Measurements from ENCODE around the gene MED17.

Gene MED17, protein sequence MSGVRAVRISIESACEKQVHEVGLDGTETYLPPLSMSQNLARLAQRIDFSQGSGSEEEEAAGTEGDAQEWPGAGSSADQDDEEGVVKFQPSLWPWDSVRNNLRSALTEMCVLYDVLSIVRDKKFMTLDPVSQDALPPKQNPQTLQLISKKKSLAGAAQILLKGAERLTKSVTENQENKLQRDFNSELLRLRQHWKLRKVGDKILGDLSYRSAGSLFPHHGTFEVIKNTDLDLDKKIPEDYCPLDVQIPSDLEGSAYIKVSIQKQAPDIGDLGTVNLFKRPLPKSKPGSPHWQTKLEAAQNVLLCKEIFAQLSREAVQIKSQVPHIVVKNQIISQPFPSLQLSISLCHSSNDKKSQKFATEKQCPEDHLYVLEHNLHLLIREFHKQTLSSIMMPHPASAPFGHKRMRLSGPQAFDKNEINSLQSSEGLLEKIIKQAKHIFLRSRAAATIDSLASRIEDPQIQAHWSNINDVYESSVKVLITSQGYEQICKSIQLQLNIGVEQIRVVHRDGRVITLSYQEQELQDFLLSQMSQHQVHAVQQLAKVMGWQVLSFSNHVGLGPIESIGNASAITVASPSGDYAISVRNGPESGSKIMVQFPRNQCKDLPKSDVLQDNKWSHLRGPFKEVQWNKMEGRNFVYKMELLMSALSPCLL

DNA sequence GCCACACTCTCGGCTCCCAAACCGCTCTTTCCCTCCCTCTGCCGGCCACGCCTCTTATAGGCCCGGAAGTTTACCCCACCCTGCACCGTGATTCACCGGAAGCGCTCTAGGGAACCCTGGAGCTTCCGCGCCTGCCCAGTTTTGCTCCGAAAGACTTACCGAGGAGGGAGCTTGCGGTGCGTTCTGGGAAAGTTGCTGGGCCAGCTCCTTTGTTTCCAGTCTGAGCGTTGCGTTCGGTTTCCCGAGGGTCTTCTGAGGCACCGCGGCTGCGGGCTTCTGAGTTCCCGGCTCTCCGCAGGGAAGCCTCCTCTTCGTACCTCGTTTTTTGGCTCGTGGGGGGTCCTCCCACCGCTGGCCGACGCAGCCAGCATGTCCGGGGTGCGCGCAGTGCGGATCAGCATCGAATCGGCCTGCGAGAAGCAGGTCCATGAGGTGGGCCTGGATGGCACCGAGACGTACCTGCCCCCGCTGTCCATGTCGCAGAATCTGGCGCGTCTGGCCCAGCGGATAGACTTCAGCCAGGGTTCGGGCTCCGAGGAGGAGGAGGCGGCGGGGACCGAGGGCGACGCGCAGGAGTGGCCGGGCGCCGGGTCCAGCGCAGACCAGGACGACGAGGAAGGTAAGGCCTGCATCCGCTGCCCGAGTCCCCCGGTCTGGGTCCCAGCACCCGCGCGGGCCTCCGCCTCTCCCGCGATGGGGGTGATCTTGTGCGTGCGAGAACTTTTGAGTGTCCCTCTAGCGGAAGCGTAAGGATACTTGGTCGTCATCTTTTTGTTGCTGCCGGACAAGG, at the start of gene MED17:
TSS of gene MED17 (plus strand) at position 138 of the 790 bp plus-strand sequence. CDS start at position 370, 232 bp downstream.
- no peak for TF ChIP-seq GATA1 (IDR thresholded peaks at IDR 0.05; ENCODE audit: low read depth, low read length)
- TF ChIP-seq POLR2A (IDR thresholded peaks at IDR 0.05; ENCODE audit: low read length), result peak; percentile 89
- DNase-seq, result peak; percentile 89 to 92

DNA sequence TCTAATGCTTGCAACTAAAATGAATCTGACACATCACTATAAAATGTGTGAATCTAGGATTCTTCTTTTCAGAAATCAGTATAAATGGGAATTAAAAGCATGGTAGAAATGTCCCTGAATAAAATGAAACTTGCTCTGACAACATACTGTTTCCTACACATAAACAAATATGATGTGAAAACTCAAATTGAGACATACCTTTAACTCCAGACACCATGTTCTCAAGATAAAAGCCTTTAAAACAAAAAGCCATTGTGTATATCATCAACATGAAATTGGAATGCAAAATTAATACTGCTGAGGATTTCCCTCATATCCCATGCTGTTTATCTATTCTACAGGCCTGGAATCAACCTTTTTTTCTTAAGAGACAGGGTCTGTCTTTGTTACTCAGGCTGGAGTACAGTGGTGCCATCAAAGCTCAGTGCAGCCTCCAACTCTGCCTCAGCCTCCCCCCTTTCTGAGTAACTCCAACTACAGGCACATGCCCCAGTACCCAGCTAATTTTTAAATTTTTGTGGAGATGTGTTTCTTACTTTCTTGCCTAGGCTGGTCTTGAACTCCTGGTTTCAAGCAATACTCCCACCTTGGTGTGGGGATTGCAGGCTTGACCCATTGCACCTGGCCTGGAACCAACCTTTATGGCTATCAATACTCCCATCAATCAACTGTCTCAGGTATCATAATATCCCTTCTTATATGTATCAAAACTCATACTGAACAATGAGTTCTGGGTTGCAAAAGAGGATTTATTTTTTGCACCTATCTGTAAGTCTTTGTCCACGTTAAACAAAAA, 49.5 kb upstream of the MED17 start:
- TF ChIP-seq POLR2A (IDR thresholded peaks at IDR 0.05; ENCODE audit: low read length), result peak; percentile 25
- no peak for TF ChIP-seq GATA1 (IDR thresholded peaks at IDR 0.05; ENCODE audit: low read depth, low read length)
- no peak for DNase-seq

DNA sequence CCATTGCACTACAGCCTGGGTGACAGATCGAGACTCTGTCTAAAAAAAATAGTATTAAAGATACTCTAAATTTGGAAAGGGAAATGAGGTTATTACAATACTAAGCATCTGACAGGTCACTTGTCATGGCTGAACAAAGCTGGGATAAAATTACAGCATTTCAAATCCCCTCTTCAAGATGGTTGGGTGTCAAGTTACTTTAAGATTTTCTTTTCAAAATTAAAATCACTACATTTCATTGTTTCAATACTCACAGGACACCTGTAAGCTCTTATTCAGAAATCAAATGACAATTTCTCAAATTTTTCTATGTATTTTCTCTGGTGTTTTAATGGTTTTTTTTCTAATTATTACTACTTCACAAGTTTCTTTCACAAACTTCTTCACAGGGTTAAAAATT, 48.5 kb upstream of the MED17 start:
- TF ChIP-seq POLR2A (IDR thresholded peaks at IDR 0.05; ENCODE audit: low read length) (no peak), GATA1 (IDR thresholded peaks at IDR 0.05; ENCODE audit: low read depth, low read length) (no peak)
- DNase-seq, result no peak

DNA sequence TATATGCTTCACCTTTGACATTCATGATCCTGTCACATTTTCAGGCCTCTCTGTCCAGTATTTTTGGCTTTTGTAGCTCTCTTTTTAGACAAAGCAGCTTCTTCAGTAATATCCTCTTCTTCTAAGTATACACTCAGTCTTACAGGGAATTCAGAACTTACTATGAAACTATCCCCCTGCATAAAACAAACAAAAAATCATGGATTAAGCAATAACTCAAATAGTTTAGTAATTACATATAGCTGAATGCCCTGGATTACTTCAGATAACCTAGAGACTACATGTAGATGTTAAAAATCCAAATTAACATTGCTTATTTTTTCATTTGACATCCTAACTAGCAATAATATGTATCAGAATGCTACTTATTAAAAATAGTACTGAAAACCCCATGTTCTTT, 48.0 kb upstream of the MED17 start:
- DNase-seq, result no peak
- no peak for TF ChIP-seq POLR2A (IDR thresholded peaks at IDR 0.05; ENCODE audit: low read length)
- TF ChIP-seq GATA1 (IDR thresholded peaks at IDR 0.05; ENCODE audit: low read depth, low read length), result no peak

DNA sequence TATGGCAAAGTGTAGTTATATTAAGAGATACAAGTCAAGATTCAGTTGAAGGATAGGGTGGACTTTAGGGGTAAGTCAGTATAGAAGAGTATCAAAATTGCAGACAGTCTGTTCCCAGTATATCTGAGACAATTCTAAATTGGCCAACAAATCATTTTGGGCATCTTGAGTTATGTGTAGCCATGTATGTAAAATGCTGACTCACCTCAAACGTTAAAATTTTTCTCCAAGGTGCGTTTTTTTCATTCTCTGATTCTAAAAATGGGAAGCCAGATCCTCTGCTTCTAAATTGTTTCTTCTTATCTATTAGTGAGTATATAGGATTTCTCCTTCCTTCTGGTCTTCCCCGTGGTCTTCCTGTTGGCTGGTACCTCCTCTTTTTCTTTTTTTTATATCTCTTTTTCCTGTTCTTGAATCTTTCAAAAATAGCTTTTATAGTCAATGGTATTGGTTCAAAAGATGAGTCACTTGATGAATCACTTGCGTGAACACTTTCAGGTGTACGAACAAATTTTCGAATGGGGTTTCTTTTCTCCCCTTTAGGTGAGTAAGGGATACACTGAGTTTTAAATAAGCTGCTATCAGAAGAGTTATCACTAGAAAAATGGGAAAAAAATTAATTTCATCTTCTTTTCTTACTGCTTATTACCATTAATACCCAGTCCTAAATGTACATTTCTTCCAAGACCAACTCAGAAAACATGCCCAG, 46.0 kb upstream of the MED17 start:
- peak; percentile 12 to 38 for DNase-seq
- TF ChIP-seq GATA1 (IDR thresholded peaks at IDR 0.05; ENCODE audit: low read depth, low read length) (no peak), POLR2A (IDR thresholded peaks at IDR 0.05; ENCODE audit: low read length) (no peak)

DNA sequence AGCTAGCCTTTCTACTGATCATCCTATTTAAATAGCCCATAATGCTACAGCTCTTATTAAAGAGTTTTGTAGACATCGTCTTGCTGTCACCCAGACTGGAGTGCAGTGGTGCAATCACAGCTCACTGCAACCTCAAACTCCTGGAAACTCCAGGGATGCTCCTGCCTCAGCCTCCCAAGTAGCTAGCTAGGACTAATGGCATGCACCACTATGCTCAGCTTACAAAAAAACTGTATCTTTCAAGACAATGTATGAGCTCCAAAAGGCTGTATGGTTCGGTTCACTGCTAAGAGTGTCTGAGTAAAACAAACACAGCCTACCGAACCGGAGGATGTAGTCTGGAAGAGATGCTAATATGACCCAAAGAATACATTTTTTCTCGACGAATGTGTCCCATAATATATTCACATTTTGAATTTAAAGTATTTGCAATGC, 45.4 kb upstream of the MED17 start:
- TF ChIP-seq GATA1 (IDR thresholded peaks at IDR 0.05; ENCODE audit: low read depth, low read length) (no peak), POLR2A (IDR thresholded peaks at IDR 0.05; ENCODE audit: low read length) (no peak)
- DNase-seq, result peak; percentile 5 to 25

DNA sequence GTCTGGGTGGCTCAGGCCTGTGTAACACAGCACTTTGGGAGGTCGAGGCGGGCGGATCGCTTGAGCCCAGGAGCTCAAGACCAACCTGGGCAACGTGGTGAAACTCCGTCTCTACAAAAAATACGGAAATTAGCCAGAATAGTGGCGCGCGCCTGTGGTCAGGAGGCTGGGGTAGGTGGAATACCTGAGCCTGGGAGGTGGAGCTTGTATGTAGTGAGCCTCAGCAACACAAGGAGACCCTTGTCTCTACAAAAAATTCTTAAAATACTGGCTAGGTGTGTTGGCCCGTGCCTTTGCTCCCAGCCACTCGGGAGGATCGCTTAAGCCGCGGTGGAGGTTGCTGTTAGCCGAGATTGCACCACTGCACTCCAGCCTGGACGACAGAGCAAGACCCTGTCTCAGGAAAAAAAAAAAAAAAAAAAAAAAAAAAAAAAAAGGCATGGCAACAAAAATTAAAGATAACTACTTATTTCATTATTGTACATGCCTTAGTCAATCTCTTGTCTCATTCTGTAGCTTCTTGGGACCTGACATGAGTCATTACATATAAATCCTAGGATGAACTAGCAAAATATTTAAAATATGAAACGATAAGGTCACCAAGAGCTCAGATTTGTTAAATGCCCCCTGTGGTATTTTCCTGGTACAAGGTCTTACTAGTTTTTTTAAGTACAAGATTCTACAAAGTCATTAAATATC, 43.9 kb upstream of the MED17 start:
- TF ChIP-seq GATA1 (IDR thresholded peaks at IDR 0.05; ENCODE audit: low read depth, low read length) (no peak), POLR2A (IDR thresholded peaks at IDR 0.05; ENCODE audit: low read length) (no peak)
- DNase-seq, result peak; percentile 52 to 72

DNA sequence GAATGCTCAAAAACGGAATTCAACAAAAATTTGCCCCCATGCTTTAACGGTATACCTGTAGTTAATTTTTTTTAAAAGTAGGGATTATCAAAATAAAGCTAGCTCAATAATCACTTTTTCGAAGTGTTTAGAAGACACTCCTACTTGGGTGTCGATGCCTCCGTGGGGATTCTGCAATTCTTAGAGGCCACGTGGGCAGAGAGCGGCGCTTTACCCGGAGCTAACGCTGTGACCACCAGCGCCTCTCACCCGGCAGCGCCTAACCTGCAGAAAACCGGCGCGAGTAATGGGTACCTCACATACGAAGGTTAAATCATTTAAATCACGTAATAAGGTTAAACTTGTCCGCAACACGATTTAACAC, 43.4 kb upstream of the MED17 start:
- peak; percentile 72 to 83 for DNase-seq
- TF ChIP-seq POLR2A (IDR thresholded peaks at IDR 0.05; ENCODE audit: low read length) (no peak), GATA1 (IDR thresholded peaks at IDR 0.05; ENCODE audit: low read depth, low read length) (no peak)

DNA sequence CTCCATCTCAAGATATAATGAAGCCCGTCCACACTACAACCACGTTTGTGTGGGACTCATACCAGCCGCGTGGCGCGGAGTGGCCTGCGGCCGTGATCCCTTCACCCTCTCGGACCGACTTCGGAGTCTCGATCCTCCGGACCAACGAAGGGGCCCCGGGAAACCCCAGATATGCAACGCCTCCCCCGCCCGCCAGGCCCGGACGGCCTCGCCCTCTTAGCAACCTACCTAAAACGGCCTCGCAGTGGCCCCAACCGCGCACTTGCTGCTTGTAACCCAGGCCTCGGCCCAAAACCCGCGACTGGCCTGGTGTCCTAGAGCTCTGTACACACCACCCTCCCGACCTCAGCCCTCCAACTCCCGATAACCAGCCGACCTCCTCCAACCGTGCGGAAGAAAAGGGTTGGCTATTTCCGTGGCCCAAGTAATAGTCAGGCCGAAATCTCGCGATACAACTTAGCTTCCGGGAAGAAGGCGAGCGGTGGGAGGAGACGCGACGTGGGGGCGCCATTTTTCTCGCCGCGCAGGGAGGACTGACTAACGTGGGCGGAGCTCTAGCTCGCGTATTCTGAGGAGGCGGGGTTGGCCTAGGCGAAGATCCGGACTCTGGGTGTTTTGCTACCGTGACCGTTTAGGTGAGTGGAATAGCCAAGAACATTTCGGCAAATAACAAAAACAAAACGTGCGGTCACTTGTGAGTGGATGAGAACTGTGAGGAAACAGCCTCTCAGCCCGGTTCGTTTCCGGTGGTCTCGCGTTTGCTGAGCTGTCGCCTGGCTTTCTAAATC, 42.8 kb upstream of the MED17 start, which contains the start of the genes C11orf54 and TAF1D:
TSS of gene C11orf54 (plus strand) at position 579 of the 788 bp plus-strand sequence. CDS start 5,722 bp downstream, outside the sequence.
TSS of gene TAF1D (minus strand) at position 402 of the 788 bp plus-strand sequence. CDS start 2,191 bp downstream, outside the sequence.
- peak; percentile 99 for DNase-seq
- TF ChIP-seq POLR2A (IDR thresholded peaks at IDR 0.05; ENCODE audit: low read length) (peak; percentile 99), GATA1 (IDR thresholded peaks at IDR 0.05; ENCODE audit: low read depth, low read length) (no peak)

DNA sequence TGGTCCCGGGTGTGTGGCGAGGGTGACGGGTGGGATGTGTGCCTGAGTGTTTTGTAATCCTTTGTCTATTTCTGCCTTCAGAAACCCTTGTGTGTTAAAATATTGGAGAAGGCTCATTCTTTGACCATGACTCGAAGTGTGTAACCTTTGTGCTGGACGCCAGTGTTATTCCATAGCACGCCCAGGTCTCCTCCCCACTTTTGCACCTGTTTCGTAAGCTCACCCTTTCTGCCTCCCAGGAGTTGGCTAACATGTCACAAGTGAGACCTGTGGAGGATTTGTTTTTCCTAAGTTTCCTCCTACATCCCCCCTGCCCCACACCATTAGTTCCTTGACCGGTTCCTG, 42.2 kb upstream of the MED17 start:
- DNase-seq, result peak; percentile 61 to 78
- TF ChIP-seq POLR2A (IDR thresholded peaks at IDR 0.05; ENCODE audit: low read length), result no peak
- no peak for TF ChIP-seq GATA1 (IDR thresholded peaks at IDR 0.05; ENCODE audit: low read depth, low read length)

DNA sequence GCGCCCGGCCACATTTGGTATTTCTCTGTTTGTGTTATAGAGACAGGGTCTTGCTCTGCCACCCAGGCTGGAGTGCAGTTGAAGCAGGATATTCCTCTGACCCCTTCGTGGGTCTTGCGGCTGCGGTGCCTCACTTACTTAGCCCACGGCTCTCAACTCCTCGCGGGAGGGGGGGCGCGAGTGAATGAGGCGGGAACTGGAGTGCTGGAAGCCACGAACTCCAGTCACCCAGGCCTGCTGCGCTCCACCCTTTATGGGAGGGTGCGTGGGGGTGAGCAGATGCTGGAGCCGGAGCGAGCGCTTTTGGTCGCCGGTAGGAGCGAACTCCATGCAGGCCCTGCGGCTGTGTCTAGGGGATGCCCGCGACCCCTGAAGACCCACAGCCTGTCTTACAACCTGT, 40.8 kb upstream of the MED17 start:
- peak in 1 of 2 experiments; percentile 9 for DNase-seq
- TF ChIP-seq POLR2A (IDR thresholded peaks at IDR 0.05; ENCODE audit: low read length), result no peak
- no peak for TF ChIP-seq GATA1 (IDR thresholded peaks at IDR 0.05; ENCODE audit: low read depth, low read length)
